M059J (cell line): ENCODE measurements around the gene CZIB. TPM values are rescaled to one million over a fixed set of nuclear protein-coding genes. Genes with fewer than 3 reads are reported as not detected.

Experiments used
- DNase-seq: peaks from one replicate; pipeline ENCODE4 v3.0.0-alpha.2; 2012; ENCODE audit warnings: low read depth
- total RNA-seq: library from RNA; depleted of rRNA; stranded (reverse); fragments of >200 nt; shearing (Covaris generic); gene quantifications from 2 replicates; pipeline ENCODE4 v1.2.3, GENCODE V29; 2014; rRNA removed

Gene CZIB
- 47.0 and 53.5 TPM in 2 replicates for total RNA-seq

- DNase-seq, result peak; percentile 90
These were observed at the start of gene CZIB for GRCh38 chr1:53220171-53220961. Gene CZIB, minus strand, starts transcription at chr1:53220634. Its CDS starts 59 bp downstream, at chr1:53220575.

- no peak for DNase-seq
These were observed 49.7 kb upstream of the CZIB start for GRCh38 chr1:53270107-53270506.

GRCh38 chr1:53267761-53268160, 47.3 kb upstream of the CZIB start:
- DNase-seq, result no peak

GRCh38 chr1:53266038-53266437, 45.6 kb upstream of the CZIB start:
- DNase-seq, result peak; percentile 33

- DNase-seq, result no peak
These were observed 45.1 kb upstream of the CZIB start for GRCh38 chr1:53265581-53265980.

GRCh38 chr1:53264048-53264447, 43.6 kb upstream of the CZIB start:
- no peak for DNase-seq

- DNase-seq, result no peak
These were observed 41.6 kb upstream of the CZIB start for GRCh38 chr1:53262000-53262399.

- no peak for DNase-seq
These were observed 40.3 kb upstream of the CZIB start for GRCh38 chr1:53260631-53261247.

GRCh38 chr1:53259932-53260331, 39.5 kb upstream of the CZIB start:
- no peak for DNase-seq

- DNase-seq, result no peak
These were observed 37.8 kb upstream of the CZIB start for GRCh38 chr1:53258216-53258615.

- no peak for DNase-seq
These were observed 37.1 kb upstream of the CZIB start for GRCh38 chr1:53257454-53258081.

GRCh38 chr1:53256511-53257453, 36.3 kb upstream of the CZIB start:
- no peak for DNase-seq

GRCh38 chr1:53255031-53255430, 34.6 kb upstream of the CZIB start:
- no peak for DNase-seq

- no peak for DNase-seq
These were observed 33.7 kb upstream of the CZIB start for GRCh38 chr1:53254011-53254640.

- DNase-seq, result no peak
These were observed 29.9 kb upstream of the CZIB start for GRCh38 chr1:53250325-53250724.

- DNase-seq, result peak; percentile 15
These were observed 29.3 kb upstream of the CZIB start for GRCh38 chr1:53249706-53250105.

- DNase-seq, result peak; percentile 17
These were observed 26.1 kb upstream of the CZIB start for GRCh38 chr1:53246261-53247134.

- DNase-seq, result no peak
These were observed 23.7 kb upstream of the CZIB start for GRCh38 chr1:53244141-53244540.

GRCh38 chr1:53242381-53242780, 21.9 kb upstream of the CZIB start:
- no peak for DNase-seq

GRCh38 chr1:53241828-53242227, 21.4 kb upstream of the CZIB start:
- DNase-seq, result no peak
